ENCODE measurements around the gene GNG8.

Gene GNG8

DNA sequence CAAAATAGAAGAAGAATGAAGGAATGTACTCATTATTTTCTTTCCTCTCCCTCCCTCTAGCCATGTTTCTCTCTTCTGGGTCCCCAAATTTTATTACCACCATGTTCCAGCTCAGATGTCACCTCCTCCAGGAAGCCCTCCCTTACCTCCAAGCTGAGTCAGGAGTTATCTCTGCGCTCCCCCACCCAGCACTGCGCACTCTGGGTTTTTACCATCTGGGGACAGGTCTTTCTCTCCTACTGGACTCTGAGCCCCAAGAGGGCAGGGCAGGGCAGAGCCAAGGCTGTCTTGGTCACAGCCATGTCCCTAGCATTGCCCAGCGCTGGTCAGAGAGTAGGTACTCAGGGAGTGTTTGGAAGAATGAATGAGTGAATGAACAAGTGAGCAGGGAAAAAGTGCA is 2.9 kb downstream of the GNG8 start:
- TF ChIP-seq GATA2 (IDR thresholded peaks at IDR 0.05; ENCODE audit: low read depth, low read length) (no peak), GATA3 (IDR thresholded peaks at IDR 0.05; ENCODE audit: low read depth, low read length) (no peak)

DNA sequence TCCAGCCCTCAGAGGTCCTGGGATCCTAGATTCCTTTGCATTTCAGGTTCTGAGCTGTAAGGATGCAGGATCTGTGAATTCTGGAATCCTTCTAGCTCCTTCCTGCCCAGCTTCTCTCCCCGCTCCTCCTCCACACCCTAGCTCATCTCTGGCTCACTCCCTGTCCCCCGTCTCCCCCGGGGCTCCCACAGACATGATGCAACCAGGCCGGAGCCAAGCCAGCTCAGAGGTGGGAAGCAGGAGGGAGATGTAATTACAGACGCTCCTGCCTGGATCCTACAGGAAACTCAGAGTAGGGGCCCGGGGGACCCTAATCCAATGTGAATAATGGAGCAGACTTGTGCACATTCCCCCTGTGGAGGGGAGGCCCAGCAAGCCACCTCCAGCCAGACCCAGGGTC is 4.5 kb downstream of the GNG8 start:
- no peak for TF ChIP-seq GATA3 (IDR thresholded peaks at IDR 0.05; ENCODE audit: low read depth, low read length)
- no peak for TF ChIP-seq GATA2 (IDR thresholded peaks at IDR 0.05; ENCODE audit: low read depth, low read length)

DNA sequence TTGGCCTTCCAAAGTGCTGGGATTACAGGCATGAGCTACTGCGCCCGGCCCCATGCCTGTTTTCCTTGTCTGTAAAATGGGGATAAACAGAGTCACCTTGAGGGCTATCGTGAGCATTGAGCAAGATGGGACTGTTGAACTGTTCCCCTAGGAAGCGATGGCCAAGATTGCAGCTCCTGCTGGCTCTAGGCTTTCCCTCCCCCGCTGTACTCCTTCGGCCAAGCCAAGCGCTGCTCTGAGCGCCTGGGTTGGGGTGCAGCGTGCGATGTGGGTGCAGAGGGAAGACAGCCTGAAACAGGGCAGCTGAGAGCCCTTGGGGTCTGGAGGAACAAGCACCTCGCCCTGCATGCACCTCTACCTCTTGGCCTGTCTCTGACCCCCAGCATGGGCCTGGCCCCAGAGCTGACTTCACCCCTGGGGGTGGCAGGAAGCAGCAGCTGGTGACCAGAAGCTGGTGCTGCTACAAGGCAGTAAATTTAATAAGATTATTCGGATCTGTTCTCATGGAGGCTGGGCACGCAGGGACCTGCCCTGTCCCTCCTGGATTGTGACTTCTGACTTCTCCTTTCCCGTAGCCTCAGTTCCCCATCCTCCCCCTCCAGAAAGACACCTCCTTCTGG is 5.3 kb downstream of the GNG8 start:
- TF ChIP-seq GATA3 (IDR thresholded peaks at IDR 0.05; ENCODE audit: low read depth, low read length), result no peak
- TF ChIP-seq GATA2 (IDR thresholded peaks at IDR 0.05; ENCODE audit: low read depth, low read length), result no peak

DNA sequence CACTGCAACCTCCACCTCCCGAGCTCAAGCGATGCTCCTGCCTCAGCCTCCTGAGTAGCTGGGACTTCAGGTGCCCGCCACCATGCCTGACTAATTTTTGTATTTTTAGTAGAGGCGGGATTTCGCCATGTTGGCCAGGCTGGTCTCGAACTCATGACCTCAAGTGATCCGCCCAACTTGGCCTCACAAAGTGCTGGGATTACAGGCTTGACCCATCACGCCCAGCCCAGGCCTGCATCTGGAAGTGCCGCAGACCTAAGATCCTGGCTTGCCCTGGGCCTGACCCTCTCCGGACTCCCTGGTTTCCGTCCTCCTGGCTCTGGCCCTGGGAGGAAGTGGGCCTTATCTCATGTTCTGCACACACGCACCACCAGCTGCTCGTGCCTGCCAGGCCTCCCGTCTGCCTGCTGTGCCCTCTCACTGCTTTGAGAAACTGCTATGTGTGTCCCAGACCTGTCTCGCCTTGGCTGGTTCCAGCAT is 6.4 kb downstream of the GNG8 start:
- TF ChIP-seq GATA2 (IDR thresholded peaks at IDR 0.05; ENCODE audit: low read depth, low read length), result peak; percentile 92
- TF ChIP-seq GATA3 (IDR thresholded peaks at IDR 0.05; ENCODE audit: low read depth, low read length), result no peak

DNA sequence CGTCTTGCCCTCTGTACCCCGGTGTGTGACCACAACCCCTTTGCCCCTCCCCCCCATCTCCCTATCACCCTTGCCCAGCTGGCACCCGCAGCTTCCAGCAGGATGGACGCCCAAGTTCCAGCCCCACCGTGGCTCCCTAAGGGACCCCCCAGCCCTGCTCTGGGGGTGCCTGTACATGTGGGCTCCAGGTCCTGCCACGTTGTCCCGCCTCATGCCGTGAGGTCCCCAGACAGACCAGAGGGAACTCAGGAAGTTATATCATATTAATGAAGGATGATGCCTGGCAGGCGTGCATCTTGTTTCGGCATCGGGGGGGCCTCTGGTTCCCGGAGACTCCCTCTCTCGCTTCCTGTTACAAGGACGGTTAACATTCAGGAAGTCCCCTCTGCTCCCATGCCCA is 9.6 kb downstream of the GNG8 start:
- TF ChIP-seq GATA2 (IDR thresholded peaks at IDR 0.05; ENCODE audit: low read depth, low read length) (no peak), GATA3 (IDR thresholded peaks at IDR 0.05; ENCODE audit: low read depth, low read length) (no peak)

DNA sequence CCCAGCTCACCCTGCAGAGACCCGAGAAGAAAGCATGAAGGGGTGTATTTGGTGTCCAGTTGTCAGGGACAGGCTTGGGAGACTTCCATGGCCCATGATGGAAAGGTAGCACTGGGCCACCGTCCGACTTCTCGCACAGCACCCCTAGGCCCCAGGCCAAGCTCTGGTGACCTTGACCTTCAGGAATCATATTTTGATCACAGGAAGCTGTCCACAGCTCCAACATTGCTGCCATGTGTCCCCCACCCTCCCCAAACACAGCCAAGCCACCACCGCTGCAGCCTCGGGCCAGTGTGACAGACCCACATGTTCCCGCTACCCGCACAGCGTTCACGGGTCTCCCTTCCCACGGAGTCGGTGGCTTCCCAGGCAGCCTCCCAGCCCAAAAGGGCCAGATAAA is 10.3 kb downstream of the GNG8 start:
- TF ChIP-seq GATA2 (IDR thresholded peaks at IDR 0.05; ENCODE audit: low read depth, low read length), result no peak
- no peak for TF ChIP-seq GATA3 (IDR thresholded peaks at IDR 0.05; ENCODE audit: low read depth, low read length)

DNA sequence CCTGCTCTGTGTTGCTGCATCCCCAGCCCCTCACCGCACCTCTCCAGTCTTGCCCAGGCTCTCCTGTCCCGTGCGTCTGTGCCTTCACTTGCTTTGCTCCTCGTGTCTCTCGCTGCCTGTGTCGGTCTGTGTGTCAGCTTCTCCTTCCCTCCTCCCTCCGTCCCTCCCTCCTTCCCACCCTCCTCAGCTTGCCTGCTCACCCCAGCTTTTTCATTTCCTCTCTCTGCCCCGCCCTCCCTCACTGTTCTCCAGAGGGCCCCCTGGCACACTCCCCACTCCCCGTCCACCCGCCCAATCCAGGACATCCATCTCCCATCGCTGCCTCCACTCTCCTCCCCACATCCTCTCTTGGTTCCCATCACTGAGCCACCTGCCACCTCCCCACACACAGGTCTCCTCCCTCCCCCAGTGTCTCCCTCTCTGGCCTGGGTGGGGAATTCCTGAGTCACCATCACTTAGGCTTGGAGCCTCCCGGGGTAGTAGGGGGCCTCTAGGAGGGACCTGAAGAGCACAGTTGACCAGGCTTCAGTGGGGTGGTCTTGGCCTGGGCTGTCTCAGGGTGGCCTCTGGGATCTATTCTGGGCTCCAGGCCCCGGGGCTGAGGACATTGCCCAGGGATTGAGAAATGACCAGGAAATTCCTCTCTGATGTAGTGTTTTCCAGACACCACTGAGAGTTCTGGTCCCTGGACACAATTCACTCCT is 10.9 kb downstream of the GNG8 start, which contains the start of gene PTGIR:
Gene PTGIR, minus strand, starts transcription at position 132 of the 704 bp plus-strand sequence. CDS start 864 bp downstream, outside the sequence.
- no peak for TF ChIP-seq GATA2 (IDR thresholded peaks at IDR 0.05; ENCODE audit: low read depth, low read length)
- TF ChIP-seq GATA3 (IDR thresholded peaks at IDR 0.05; ENCODE audit: low read depth, low read length), result no peak

DNA sequence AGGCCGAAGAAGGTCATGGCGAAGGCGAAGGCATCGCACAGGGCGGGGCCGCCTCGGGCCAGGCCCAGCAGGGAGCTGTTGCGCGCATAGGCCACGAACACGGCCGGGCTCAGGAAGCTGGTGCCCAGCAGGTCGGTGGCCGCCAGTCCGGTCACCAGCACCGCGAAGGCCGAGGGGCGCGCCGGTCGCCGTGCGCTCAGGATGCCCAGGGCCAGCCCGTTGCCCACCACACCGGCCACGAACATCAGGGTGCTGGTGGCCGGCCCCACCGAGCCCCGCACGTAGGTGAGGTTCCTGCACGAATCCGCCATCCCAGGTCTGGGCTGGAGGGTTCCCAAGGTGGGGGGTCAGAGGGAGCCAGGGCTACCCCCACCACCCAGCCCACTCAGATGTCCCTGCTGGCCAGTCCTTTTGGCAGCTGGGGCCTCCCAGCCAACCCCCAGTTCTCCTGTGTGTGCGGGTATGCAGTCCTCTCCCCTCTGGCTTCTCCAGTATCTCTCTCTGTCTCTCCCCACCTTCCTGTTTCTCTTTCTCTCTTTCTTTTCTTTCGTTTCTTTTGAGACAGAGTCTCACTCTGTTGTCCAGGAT is 12.0 kb downstream of the GNG8 start:
- TF ChIP-seq GATA3 (IDR thresholded peaks at IDR 0.05; ENCODE audit: low read depth, low read length), result no peak
- no peak for TF ChIP-seq GATA2 (IDR thresholded peaks at IDR 0.05; ENCODE audit: low read depth, low read length)

DNA sequence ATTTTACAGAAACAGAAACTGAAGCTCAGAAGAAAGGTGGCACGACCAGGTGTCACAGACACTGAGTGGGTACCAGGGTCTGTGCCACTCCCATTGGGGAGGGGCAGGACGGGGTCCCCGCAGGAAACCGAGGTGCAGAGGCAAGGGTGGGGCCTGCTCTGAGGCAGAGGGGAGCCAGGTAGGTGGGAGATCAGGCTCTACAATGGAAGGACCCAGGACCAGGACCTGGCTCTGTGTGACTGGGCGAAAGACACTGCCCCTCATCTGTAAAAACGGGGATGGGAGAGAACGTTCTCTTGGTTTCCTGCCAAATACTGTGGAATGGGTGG is 13.9 kb downstream of the GNG8 start:
- TF ChIP-seq GATA2 (IDR thresholded peaks at IDR 0.05; ENCODE audit: low read depth, low read length), result no peak
- TF ChIP-seq GATA3 (IDR thresholded peaks at IDR 0.05; ENCODE audit: low read depth, low read length), result no peak

DNA sequence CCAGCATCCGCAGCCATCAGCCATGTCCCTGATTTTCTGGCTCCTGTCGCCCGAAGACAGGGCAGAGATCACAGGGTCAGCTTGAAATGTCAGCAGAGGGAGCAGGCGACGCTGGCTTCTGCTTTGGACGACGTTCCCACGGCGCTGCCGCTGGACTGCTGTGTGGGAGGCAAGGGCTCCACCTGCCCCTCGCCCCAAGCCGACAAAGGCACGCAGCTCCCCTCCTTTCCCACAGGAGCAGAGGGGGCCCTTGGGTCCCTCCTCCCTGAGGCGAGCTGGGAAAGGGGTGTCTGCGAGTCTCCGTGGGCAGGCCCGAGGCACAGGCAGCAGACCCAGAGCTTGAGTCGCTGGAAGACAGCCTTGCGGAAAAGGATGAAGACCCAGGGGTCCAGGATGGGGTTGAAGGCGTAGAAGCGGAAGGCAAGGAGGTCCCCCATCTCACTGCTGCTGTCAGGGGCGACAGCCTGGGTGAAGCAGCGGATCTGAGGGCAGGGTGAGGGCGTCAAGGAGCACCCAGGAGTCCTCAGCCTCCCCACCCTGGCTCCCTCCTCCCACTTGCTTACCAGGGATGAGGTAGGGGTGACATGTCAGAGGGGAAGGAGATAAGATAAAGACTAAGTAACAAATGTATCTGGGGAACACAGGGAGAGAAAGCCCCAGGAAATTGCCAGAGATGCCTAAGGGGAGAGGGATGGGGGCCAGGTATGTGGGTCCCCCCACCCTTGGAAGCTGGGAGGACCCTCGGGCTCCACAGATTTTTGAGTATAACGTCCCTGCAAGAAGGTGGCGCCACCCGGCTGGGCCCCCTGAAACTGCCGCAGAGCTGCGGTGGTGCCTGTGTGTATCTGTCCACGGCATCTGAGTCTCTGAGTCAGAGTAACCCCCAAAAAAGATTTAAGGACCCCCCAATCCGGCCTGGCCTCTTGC is 14.5 kb downstream of the GNG8 start:
- TF ChIP-seq GATA2 (IDR thresholded peaks at IDR 0.05; ENCODE audit: low read depth, low read length) (no peak), GATA3 (IDR thresholded peaks at IDR 0.05; ENCODE audit: low read depth, low read length) (no peak)

DNA sequence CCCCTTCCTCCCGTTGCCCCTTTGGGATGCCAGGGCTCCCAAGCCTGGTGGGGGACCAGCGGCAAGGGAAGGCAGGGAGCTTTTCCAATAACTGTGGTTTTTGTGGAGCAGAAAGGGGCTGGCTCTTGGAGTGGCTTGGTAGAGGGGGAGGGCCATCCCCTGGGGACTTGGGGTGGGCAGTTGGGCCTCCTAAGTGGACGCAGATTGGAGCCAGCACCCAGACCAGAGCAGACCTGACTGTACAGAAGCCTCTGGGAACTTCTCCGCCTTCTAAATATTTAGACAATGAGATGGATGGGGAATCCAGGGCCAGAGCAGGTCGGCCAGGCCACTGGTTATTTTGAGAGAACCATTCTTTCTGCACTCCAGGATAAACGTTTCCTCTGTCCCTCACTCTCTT is 15.3 kb downstream of the GNG8 start:
- TF ChIP-seq GATA2 (IDR thresholded peaks at IDR 0.05; ENCODE audit: low read depth, low read length) (no peak), GATA3 (IDR thresholded peaks at IDR 0.05; ENCODE audit: low read depth, low read length) (no peak)

DNA sequence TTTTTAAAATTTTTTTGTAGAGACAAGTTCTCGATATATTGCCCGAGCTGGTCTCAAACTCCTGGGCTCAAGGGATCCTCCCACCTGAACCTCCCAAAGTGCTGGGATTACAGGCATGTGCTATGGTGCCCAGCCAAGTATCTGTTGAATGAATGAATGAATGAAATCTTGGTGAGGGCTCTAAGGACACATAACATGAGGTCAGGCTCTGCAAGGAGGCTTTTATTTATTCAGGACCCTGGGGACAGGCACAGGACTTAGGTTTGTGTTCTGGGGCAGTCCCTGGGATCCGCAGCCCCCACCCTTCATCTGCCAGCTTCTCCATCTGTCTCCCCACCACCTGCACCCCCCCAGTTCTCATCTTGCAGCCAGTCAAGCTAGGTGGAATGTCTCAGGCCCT is 15.7 kb downstream of the GNG8 start:
- TF ChIP-seq GATA2 (IDR thresholded peaks at IDR 0.05; ENCODE audit: low read depth, low read length), result no peak
- no peak for TF ChIP-seq GATA3 (IDR thresholded peaks at IDR 0.05; ENCODE audit: low read depth, low read length)

DNA sequence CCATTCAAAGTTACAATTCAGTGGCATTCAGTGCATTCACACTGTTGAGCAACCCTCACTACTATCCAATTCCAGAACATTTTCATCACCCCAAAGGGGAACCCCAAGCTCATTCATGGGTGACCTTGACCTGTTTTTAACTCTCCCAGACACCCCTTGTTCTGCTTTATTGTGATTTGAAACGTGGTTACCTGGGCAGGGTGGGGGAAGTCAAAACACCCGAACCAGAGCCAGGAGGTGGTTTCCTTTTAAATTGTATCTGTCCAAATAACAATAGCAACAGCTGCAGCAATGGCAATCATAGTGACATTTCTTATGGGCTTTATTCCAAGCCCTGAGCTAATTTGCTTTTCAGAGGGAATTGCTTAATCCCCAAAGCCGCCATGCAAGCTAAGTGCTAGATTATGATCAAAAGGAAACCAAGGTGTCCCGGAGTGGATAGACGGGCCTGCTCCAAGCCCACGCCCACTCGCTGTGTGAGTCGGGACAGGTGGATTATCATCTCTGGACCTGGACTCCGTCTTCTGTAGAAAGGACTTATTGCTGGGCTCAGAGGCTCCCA is 17.3 kb downstream of the GNG8 start:
- TF ChIP-seq GATA2 (IDR thresholded peaks at IDR 0.05; ENCODE audit: low read depth, low read length), result no peak
- no peak for TF ChIP-seq GATA3 (IDR thresholded peaks at IDR 0.05; ENCODE audit: low read depth, low read length)

DNA sequence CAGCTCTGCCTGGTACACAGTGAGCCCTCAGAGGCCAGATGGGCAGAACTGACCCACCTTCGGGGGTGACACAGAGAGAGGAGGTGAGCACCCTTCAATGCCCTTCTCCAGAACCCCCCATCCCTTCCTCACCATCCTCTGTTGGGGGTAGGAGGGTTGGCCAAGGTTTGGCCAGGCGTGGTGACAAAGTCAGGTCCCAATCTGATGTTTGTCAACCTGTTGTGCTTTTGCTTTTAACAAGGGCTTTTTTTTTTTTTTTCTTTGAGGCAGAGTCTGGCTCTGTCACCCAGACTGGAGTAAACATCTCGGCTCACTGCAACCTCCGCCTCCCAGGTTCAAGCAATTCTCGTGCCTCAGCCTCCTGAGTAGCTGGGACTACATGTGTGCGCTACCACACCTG is 18.4 kb downstream of the GNG8 start:
- no peak for TF ChIP-seq GATA3 (IDR thresholded peaks at IDR 0.05; ENCODE audit: low read depth, low read length)
- no peak for TF ChIP-seq GATA2 (IDR thresholded peaks at IDR 0.05; ENCODE audit: low read depth, low read length)

Measured in SH-SY5Y (cell line).